Measurements from ENCODE around the gene CRTC1.

GRCh38 chr19:18794692-18795091, 111.2 kb downstream of the CRTC1 start:
- TF ChIP-seq CTCF (IDR thresholded peaks at IDR 0.05) = no peak
- no peak for TF ChIP-seq POLR2A (IDR thresholded peaks at IDR 0.05)

All from heart left ventricle (tissue), 13 donors.